Smooth muscle cell (in vitro differentiated cells): Measurements from ENCODE around the gene MCOLN1. TPM values are rescaled to one million over a fixed set of nuclear protein-coding genes. Genes with fewer than 3 reads are reported as not detected.
A peak's percentile ranks its signal among the peaks of the same experiment; 100 is the strongest.

Source experiments
- DNase-seq: peaks from one replicate; lab custom pipeline; 2025; ENCODE audit not compliant: unreplicated experiment; lab: John Stamatoyannopoulos, UW
- H2AFZ ChIP-seq: fragments of 200-600 bp; sonication (generic); 2 replicates; pipeline ENCODE4 v1.6.0; 2016; ENCODE audit warnings: antibody characterized with exemption, low read depth, mild to moderate bottlenecking
- H3F3A ChIP-seq: fragments of 200-600 bp; sonication (generic); 2 replicates; pipeline ENCODE4 v1.6.0; 2017; ENCODE audit warnings: antibody characterized with exemption, low read depth
- H3K27ac ChIP-seq: fragments of 200-600 bp; sonication (generic); 2 replicates; pipeline ENCODE4 v1.5.1; 2016; ENCODE audit warnings: low read depth, mild to moderate bottlenecking
- H3K27me3 ChIP-seq: fragments of 200-600 bp; sonication (generic); 2 replicates; pipeline ENCODE4 v1.6.1; 2016; ENCODE audit warnings: low read depth, mild to moderate bottlenecking
- H3K36me3 ChIP-seq: fragments of 200-600 bp; sonication (generic); 2 replicates; pipeline ENCODE4 v1.5.1; 2016; ENCODE audit warnings: low read depth
- H3K4me1 ChIP-seq: fragments of 200-600 bp; sonication (generic); 2 replicates; pipeline ENCODE4 v1.5.1; 2016; ENCODE audit warnings: low read depth
- H3K4me2 ChIP-seq: fragments of 200-600 bp; sonication (generic); 2 replicates; pipeline ENCODE4 v1.6.0; 2016; ENCODE audit warnings: mild to moderate bottlenecking
- H3K4me3 ChIP-seq: fragments of 200-600 bp; sonication (generic); 2 replicates; pipeline ENCODE4 v1.5.1; 2016; ENCODE audit warnings: mild to moderate bottlenecking
- H3K79me2 ChIP-seq: fragments of 200-600 bp; sonication (generic); 2 replicates; pipeline ENCODE4 v1.6.0; 2016; ENCODE audit warnings: low read depth, mild to moderate bottlenecking
- H3K9ac ChIP-seq: fragments of 200-600 bp; sonication (generic); 2 replicates; pipeline ENCODE4 v1.6.0; 2016; ENCODE audit warnings: low read depth
- H3K9me3 ChIP-seq: fragments of 200-600 bp; sonication (generic); replicated peaks from 2 replicates; pipeline ENCODE4 v1.5.1; 2016; ENCODE audit warnings: low read depth
- H4K20me1 ChIP-seq: fragments of 200-600 bp; sonication (generic); 2 replicates; pipeline ENCODE4 v1.6.0; 2016; ENCODE audit warnings: low read depth
- CTCF ChIP-seq: fragments of 200-600 bp; sonication (generic); IDR thresholded peaks from 2 replicates; pipeline ENCODE4 v1.5.1; 2017; ENCODE audit warnings: borderline replicate concordance, mild to moderate bottlenecking, antibody characterized with exemption; ENCODE audit not compliant: insufficient read depth, poor library complexity, severe bottlenecking
- WGBS: methylation state at CpG from one replicate; pipeline ENCODE4 v1.1.7; 2016; ENCODE audit warnings: low lambda C conversion rate; 5-methylcytosine and 5-hydroxymethylcytosine counted together
- polyA plus RNA-seq: library from polyadenylated mRNA; unstranded; fragments of >200 nt; fragmentation: Nextera tagmentation; extraction: Ambion mirVana; gene quantifications from 2 replicates; pipeline ENCODE4 v1.2.1, GENCODE V29; 2016
- total RNA-seq: library from RNA; depleted of rRNA; stranded (reverse); fragments of >200 nt; gene quantifications from 2 replicates; pipeline ENCODE4 v1.2.3, GENCODE V29; 2014

MCOLN1 gene
- total and polyA plus RNA-seq, 2 experiments from 2014 or later: 9.8 to 19.2 TPM

GRCh38 chr19:7494416-7495098, 27.9 kb upstream of the MCOLN1 start:
- Histone ChIP-seq H3F3A (peaks cover 17% of the 10 kb centered on the region), H3K9ac (no peak overlapping the region), H3K36me3 (no peaks in the 10 kb centered on the region), H3K27ac (peak overlapping the region; percentile 43), H3K27me3 (peaks cover 9% of the 10 kb centered on the region), H3K4me1 (peaks cover 1% of the 10 kb centered on the region), H3K4me2 (peak overlapping the region; percentile 10), H3K4me3 (no peak overlapping the region), H3K9me3 (no peaks in the 10 kb centered on the region), H4K20me1 (no peaks in the 10 kb centered on the region), H3K79me2 (no peaks in the 10 kb centered on the region), H2AFZ (no peak overlapping the region)
- no peak for DNase-seq
- TF ChIP-seq CTCF: peak; percentile 3
- 46% methylated on average over 13 of the region's 13 CpGs for WGBS

GRCh38 chr19:7497292-7497691, 25.1 kb upstream of the MCOLN1 start:
- no peak overlapping the region for H2AFZ ChIP-seq
- H4K20me1 ChIP-seq: no peaks in the 10 kb centered on the region
- no peak overlapping the region for H3K27ac ChIP-seq
- H3F3A ChIP-seq: peaks cover 10% of the 10 kb centered on the region
- H3K4me2 ChIP-seq: no peak overlapping the region
- WGBS: 63% methylated on average over 7 of the region's 7 CpGs
- H3K79me2 ChIP-seq: no peaks in the 10 kb centered on the region
- peak; percentile 29 for TF ChIP-seq CTCF
- no peaks in the 10 kb centered on the region for H3K36me3 ChIP-seq
- peaks cover 33% of the 10 kb centered on the region for H3K27me3 ChIP-seq
- no peaks in the 10 kb centered on the region for H3K9me3 ChIP-seq
- H3K4me3 ChIP-seq: no peak overlapping the region
- H3K9ac ChIP-seq: no peak overlapping the region
- H3K4me1 ChIP-seq: no peaks in the 10 kb centered on the region
- DNase-seq: no peak

GRCh38 chr19:7500811-7501450, 21.5 kb upstream of the MCOLN1 start:
- Histone ChIP-seq H3K36me3 (no peaks in the 10 kb centered on the region), H3K4me1 (no peaks in the 10 kb centered on the region), H3K27me3 (peaks cover 39% of the 10 kb centered on the region), H3K4me3 (peak overlapping the region; percentile 50), H4K20me1 (no peaks in the 10 kb centered on the region), H3K4me2 (peak overlapping the region; percentile 91), H3F3A (no peaks in the 10 kb centered on the region), H3K9ac (no peak overlapping the region), H3K79me2 (no peaks in the 10 kb centered on the region), H3K27ac (no peak overlapping the region), H3K9me3 (no peaks in the 10 kb centered on the region), H2AFZ (no peak overlapping the region)
- TF ChIP-seq CTCF: no peak
- no peak for DNase-seq
- 3% methylated on average over 73 of the region's 93 CpGs for WGBS

GRCh38 chr19:7502552-7502951, 19.9 kb upstream of the MCOLN1 start:
- H3K36me3 ChIP-seq: no peaks in the 10 kb centered on the region
- H3K79me2 ChIP-seq: no peaks in the 10 kb centered on the region
- no peak overlapping the region for H3K4me2 ChIP-seq
- H3K9me3 ChIP-seq: no peaks in the 10 kb centered on the region
- no peaks in the 10 kb centered on the region for H3K4me1 ChIP-seq
- H3K27ac ChIP-seq: no peak overlapping the region
- no peaks in the 10 kb centered on the region for H4K20me1 ChIP-seq
- no peak for DNase-seq
- TF ChIP-seq CTCF: no peak
- H3K4me3 ChIP-seq: no peak overlapping the region
- no peak overlapping the region for H2AFZ ChIP-seq
- H3K9ac ChIP-seq: no peak overlapping the region
- peaks cover 39% of the 10 kb centered on the region for H3K27me3 ChIP-seq
- 38% methylated on average over 2 of the region's 2 CpGs for WGBS
- no peaks in the 10 kb centered on the region for H3F3A ChIP-seq
